GM23338 (cell line): ENCODE results near the gene PRUNE1. TPM values are rescaled to one million over a fixed set of nuclear protein-coding genes. Genes with fewer than 3 reads are reported as not detected.

ENCODE experiments used
- ATAC-seq: fragments of 200-7000 bp; cut with Tn5 transposase; 3 replicates; pipeline ENCODE4 v1.9.1; 2020
- DNase-seq: peaks from one replicate; pipeline ENCODE4 v3.0.0-alpha.2; 2015; ENCODE audit warnings: low spot score
- H2AFZ ChIP-seq: fragments of 200-600 bp; sonication (generic); 2 replicates; pipeline ENCODE4 v1.8.0; 2016; ENCODE audit warnings: antibody characterized with exemption, mild to moderate bottlenecking, moderate library complexity
- H3F3A ChIP-seq: fragments of 200-600 bp; sonication (generic); replicated peaks from 2 replicates; pipeline ENCODE4 v1.8.0; 2017; ENCODE audit warnings: antibody characterized with exemption, mixed run types, low read depth
- H3K27ac ChIP-seq: fragments of 200-600 bp; sonication (generic); 2 replicates; pipeline ENCODE4 v1.6.1; 2016; ENCODE audit warnings: low read depth
- H3K27me3 ChIP-seq: fragments of 200-600 bp; sonication (generic); 2 replicates; pipeline ENCODE4 v1.8.0; 2016; ENCODE audit warnings: mild to moderate bottlenecking, mixed run types, moderate library complexity; ENCODE audit not compliant: insufficient read depth
- H3K36me3 ChIP-seq: fragments of 200-600 bp; sonication (generic); 2 replicates; pipeline ENCODE4 v1.8.0; 2016; ENCODE audit warnings: mild to moderate bottlenecking; ENCODE audit not compliant: insufficient read depth
- H3K4me1 ChIP-seq: fragments of 200-600 bp; sonication (generic); 2 replicates; pipeline ENCODE4 v1.8.0; 2016; ENCODE audit warnings: mild to moderate bottlenecking, moderate library complexity; ENCODE audit not compliant: insufficient read depth
- H3K4me2 ChIP-seq: fragments of 200-600 bp; sonication (generic); 2 replicates; pipeline ENCODE4 v1.7.1; 2017; ENCODE audit warnings: mixed run types
- H3K4me3 ChIP-seq: fragments of 200-600 bp; sonication (generic); 2 replicates; pipeline ENCODE4 v1.6.1; 2016; ENCODE audit warnings: mixed run types
- H3K79me2 ChIP-seq: fragments of 200-600 bp; sonication (generic); replicated peaks from 2 replicates; pipeline ENCODE4 v1.8.0; 2017; ENCODE audit warnings: mild to moderate bottlenecking; ENCODE audit not compliant: insufficient read depth
- H3K9me2 ChIP-seq: fragments of 200-600 bp; sonication (generic); 2 replicates; pipeline ENCODE4 v1.8.0; 2017; ENCODE audit not compliant: insufficient read depth
- H4K20me1 ChIP-seq: fragments of 200-600 bp; sonication (generic); replicated peaks from 2 replicates; pipeline ENCODE4 v1.8.0; 2017; ENCODE audit warnings: mild to moderate bottlenecking; ENCODE audit not compliant: insufficient read depth
- H3K27ac Mint-ChIP-seq: 2 replicates; pipeline ENCODE4 v1.8.0; 2020; ENCODE audit warnings: inconsistent platforms, mild to moderate bottlenecking, moderate library complexity, mixed read lengths
- H3K27me3 Mint-ChIP-seq: 3 replicates; pipeline ENCODE4 v1.8.0; 2022; ENCODE audit warnings: low read depth, mild to moderate bottlenecking, moderate library complexity, mixed read lengths, inconsistent platforms; ENCODE audit not compliant: insufficient read depth, poor library complexity
- H3K36me3 Mint-ChIP-seq: 3 replicates; pipeline ENCODE4 v1.8.0; 2021; ENCODE audit warnings: low read depth, mild to moderate bottlenecking, inconsistent platforms, moderate library complexity, mixed read lengths
- H3K4me1 Mint-ChIP-seq: 3 replicates; pipeline ENCODE4 v1.8.0; 2020; ENCODE audit warnings: mild to moderate bottlenecking, inconsistent platforms, mixed read lengths
- H3K4me3 Mint-ChIP-seq: 3 replicates; pipeline ENCODE4 v1.8.0; 2021; ENCODE audit warnings: moderate library complexity, mild to moderate bottlenecking, inconsistent platforms, mixed read lengths
- H3K9me3 Mint-ChIP-seq: 3 replicates; pipeline ENCODE4 v1.8.0; 2020; ENCODE audit warnings: moderate library complexity, mild to moderate bottlenecking, inconsistent platforms, mixed read lengths
- CREB1 ChIP-seq: fragments of 250-450 bp; sonication (Bioruptor Pico); IDR thresholded peaks from 2 replicates; pipeline ENCODE4 v1.5.0; 2020; ENCODE audit warnings: low read depth, mild to moderate bottlenecking, moderate library complexity
- EZH2phosphoT487 ChIP-seq: fragments of 200-600 bp; sonication (generic); IDR thresholded peaks from one replicate; pipeline ENCODE4 v1.8.1; 2018; ENCODE audit warnings: antibody characterized with exemption; ENCODE audit not compliant: unreplicated experiment
- JUNB ChIP-seq: IDR thresholded peaks from one replicate; pipeline ENCODE4 v1.6.1; 2016; ENCODE audit warnings: antibody characterized with exemption; ENCODE audit not compliant: unreplicated experiment
- NANOG ChIP-seq: IDR thresholded peaks from 2 replicates; pipeline ENCODE4 v1.6.1; 2016; ENCODE audit warnings: antibody characterized with exemption, borderline replicate concordance
- POLR2AphosphoS5 ChIP-seq: IDR thresholded peaks from 2 replicates; pipeline ENCODE4 v1.6.1; 2016; ENCODE audit warnings: antibody characterized with exemption, low read depth
- STAT1 ChIP-seq: IDR thresholded peaks from one replicate; pipeline ENCODE4 v1.6.1; 2016; ENCODE audit warnings: antibody characterized with exemption; ENCODE audit not compliant: unreplicated experiment
- ZNF114 ChIP-seq: fragments of 250-450 bp; sonication (Bioruptor Pico); IDR thresholded peaks from 2 replicates; pipeline ENCODE4 v1.5.0; 2020; ENCODE audit warnings: mild to moderate bottlenecking, moderate library complexity
- polyA plus RNA-seq: library from polyadenylated mRNA; unstranded; fragments of >200 nt; fragmentation: Nextera tagmentation; extraction: Ambion mirVana; gene quantifications from 2 replicates; pipeline ENCODE4 v1.2.1, GENCODE V29; 2016
- total RNA-seq: library from RNA; depleted of rRNA; stranded (reverse); fragments of >200 nt; shearing (Covaris generic); gene quantifications from 2 replicates; pipeline ENCODE4 v1.2.3, GENCODE V29; 2014
- TF ChIP-seq, protein P1 (sequence below): IDR thresholded peaks from 2 replicates; pipeline ENCODE4 v1.6.1; 2016; ENCODE audit warnings: antibody characterized with exemption
- TF ChIP-seq, protein P2 (sequence below), 2 experiments: fragments of 200-600 bp in 1 of 2; sonication (generic) in 1 of 2; conservative IDR thresholded peaks; 2 replicates each; pipeline versions ENCODE4 v1.5.1 to v1.6.1; 2016 to 2017; ENCODE audit warnings: antibody characterized with exemption in 2 of 2, low read depth in 2 of 2, mild to moderate bottlenecking in 2 of 2, moderate library complexity in 1 of 2
- TF ChIP-seq, protein P3 (sequence below): IDR thresholded peaks from one replicate; pipeline ENCODE4 v1.6.1; 2018; ENCODE audit warnings: antibody characterized with exemption; ENCODE audit not compliant: unreplicated experiment

Gene PRUNE1
- total and polyA plus RNA-seq, 2 experiments from 2014 or later = 14.7 to 33.2 TPM

DNA sequence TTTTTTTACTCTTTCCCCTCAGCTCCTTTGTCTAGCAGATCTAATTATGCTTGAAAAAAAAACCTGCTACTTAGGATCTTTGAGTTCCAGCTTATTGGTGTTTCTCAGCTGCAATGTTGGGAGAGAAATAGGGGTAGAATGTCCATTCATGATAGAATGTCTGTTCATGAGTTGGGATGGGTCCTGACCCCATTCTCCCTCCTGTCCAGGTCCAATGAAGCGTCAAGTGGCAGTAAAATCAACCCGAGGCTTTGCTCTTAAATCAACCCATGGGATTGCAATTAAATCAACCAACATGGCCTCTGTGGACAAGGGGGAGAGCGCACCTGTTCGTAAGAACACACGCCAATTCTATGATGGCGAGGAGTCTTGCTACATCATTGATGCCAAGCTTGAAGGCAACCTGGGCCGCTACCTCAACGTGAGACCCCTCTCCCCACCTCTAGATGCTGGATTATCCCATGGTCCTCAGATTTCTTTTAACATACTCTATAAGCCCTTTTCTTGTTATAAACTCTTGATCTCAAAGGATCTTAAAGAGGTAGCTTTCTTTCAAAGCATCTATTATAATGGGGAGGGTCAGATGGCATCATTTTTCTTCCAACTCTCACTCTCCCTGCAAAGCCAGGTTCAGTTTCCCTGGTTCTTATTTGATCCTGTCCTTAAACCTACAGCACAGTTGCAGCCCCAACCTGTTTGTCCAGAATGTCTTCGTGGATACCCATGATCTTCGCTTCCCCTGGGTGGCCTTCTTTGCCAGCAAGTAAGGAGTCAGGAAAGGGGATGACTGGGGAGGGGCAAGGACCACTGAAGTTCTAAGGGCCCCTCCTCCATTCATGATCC, 44.7 kb upstream of the PRUNE1 start (continued):
- TF ChIP-seq NANOG (no peak), STAT1 (no peak), EZH2phosphoT487 (no peak), POLR2AphosphoS5 (no peak; the same call in 1 of the 2 replicates), CREB1 (no peak), ZNF114 (CRISPR knock-in tag) (no peak)
- TF ChIP-seq, protein P1, sequence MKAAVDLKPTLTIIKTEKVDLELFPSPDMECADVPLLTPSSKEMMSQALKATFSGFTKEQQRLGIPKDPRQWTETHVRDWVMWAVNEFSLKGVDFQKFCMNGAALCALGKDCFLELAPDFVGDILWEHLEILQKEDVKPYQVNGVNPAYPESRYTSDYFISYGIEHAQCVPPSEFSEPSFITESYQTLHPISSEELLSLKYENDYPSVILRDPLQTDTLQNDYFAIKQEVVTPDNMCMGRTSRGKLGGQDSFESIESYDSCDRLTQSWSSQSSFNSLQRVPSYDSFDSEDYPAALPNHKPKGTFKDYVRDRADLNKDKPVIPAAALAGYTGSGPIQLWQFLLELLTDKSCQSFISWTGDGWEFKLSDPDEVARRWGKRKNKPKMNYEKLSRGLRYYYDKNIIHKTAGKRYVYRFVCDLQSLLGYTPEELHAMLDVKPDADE = no peak
- TF ChIP-seq, protein P2, sequence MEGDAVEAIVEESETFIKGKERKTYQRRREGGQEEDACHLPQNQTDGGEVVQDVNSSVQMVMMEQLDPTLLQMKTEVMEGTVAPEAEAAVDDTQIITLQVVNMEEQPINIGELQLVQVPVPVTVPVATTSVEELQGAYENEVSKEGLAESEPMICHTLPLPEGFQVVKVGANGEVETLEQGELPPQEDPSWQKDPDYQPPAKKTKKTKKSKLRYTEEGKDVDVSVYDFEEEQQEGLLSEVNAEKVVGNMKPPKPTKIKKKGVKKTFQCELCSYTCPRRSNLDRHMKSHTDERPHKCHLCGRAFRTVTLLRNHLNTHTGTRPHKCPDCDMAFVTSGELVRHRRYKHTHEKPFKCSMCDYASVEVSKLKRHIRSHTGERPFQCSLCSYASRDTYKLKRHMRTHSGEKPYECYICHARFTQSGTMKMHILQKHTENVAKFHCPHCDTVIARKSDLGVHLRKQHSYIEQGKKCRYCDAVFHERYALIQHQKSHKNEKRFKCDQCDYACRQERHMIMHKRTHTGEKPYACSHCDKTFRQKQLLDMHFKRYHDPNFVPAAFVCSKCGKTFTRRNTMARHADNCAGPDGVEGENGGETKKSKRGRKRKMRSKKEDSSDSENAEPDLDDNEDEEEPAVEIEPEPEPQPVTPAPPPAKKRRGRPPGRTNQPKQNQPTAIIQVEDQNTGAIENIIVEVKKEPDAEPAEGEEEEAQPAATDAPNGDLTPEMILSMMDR (conservative IDR thresholded peaks at IDR 0.05; ENCODE audit: low read depth in 2 of 2) = no peak
- TF ChIP-seq, protein P3, sequence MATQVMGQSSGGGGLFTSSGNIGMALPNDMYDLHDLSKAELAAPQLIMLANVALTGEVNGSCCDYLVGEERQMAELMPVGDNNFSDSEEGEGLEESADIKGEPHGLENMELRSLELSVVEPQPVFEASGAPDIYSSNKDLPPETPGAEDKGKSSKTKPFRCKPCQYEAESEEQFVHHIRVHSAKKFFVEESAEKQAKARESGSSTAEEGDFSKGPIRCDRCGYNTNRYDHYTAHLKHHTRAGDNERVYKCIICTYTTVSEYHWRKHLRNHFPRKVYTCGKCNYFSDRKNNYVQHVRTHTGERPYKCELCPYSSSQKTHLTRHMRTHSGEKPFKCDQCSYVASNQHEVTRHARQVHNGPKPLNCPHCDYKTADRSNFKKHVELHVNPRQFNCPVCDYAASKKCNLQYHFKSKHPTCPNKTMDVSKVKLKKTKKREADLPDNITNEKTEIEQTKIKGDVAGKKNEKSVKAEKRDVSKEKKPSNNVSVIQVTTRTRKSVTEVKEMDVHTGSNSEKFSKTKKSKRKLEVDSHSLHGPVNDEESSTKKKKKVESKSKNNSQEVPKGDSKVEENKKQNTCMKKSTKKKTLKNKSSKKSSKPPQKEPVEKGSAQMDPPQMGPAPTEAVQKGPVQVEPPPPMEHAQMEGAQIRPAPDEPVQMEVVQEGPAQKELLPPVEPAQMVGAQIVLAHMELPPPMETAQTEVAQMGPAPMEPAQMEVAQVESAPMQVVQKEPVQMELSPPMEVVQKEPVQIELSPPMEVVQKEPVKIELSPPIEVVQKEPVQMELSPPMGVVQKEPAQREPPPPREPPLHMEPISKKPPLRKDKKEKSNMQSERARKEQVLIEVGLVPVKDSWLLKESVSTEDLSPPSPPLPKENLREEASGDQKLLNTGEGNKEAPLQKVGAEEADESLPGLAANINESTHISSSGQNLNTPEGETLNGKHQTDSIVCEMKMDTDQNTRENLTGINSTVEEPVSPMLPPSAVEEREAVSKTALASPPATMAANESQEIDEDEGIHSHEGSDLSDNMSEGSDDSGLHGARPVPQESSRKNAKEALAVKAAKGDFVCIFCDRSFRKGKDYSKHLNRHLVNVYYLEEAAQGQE = no peak

DNA sequence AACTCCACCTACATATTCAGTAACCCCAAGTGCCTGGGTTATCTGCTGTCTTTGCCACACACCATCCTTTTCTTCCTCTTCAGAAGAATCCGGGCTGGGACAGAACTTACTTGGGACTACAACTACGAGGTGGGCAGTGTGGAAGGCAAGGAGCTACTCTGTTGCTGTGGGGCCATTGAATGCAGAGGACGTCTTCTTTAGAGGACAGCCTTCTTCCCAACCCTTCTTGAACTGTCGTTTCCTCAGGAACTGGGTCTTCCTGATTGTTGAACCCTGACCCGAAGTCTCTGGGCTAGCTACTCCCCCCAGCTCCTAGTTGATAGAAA, 44.1 kb upstream of the PRUNE1 start:
- H3K36me3 Mint-ChIP-seq = peaks cover 97% of the 10 kb centered on the region
- H3K9me3 Mint-ChIP-seq = no peaks in the 10 kb centered on the region; the same call in 2 of the 3 replicates
- Histone ChIP-seq H3K4me1 (no peaks in the 10 kb centered on the region; the same call in 1 of the 2 replicates), H3K27ac (peak overlapping the region; percentile 66; the same call in 1 of the 2 replicates), H3K79me2 (peaks cover 9% of the 10 kb centered on the region; the same call in 1 of the 2 replicates), H3K9me2 (no peaks in the 10 kb centered on the region), H3K36me3 (peaks cover 62% of the 10 kb centered on the region), H4K20me1 (peaks cover 14% of the 10 kb centered on the region), H3K4me3 (no peak overlapping the region), H3F3A (peaks cover 34% of the 10 kb centered on the region), H3K4me2 (no peak overlapping the region), H2AFZ (no peak overlapping the region), H3K27me3 (no peaks in the 10 kb centered on the region)
- peaks cover 15% of the 10 kb centered on the region for H3K27me3 Mint-ChIP-seq
- no peak overlapping the region for H3K27ac Mint-ChIP-seq
- H3K4me3 Mint-ChIP-seq = no peak overlapping the region
- ATAC-seq (no peak), DNase-seq (no peak)
- peaks cover 8% of the 10 kb centered on the region; the same call in 1 of the 3 replicates for H3K4me1 Mint-ChIP-seq
- TF ChIP-seq POLR2AphosphoS5 = no peak
- no peak for TF ChIP-seq ZNF114 (CRISPR knock-in tag)
- no peak for TF ChIP-seq JUNB
- TF ChIP-seq, protein P2 (conservative IDR thresholded peaks at IDR 0.05; ENCODE audit: low read depth in 2 of 2) = no peak
- TF ChIP-seq, protein P1 = no peak
